LNCaP clone FGC (cell line): Measurements from ENCODE around the gene CYTH4.
"Not testable (repeated sequence)": the region's sequence is repeated elsewhere in the genome, so short reads cannot be mapped to it uniquely, and the experiment has no call there.

Source experiments
- DNase-seq: peaks from one replicate; pipeline ENCODE4 v3.0.0-alpha.2; 2011; ENCODE audit warnings: low read depth
- H3K4me3 ChIP-seq: 2 replicates; pipeline ENCODE4 v1.5.1; 2011; ENCODE audit warnings: mild to moderate bottlenecking, low read depth, low read length, control low read depth
- CTCF ChIP-seq: IDR thresholded peaks from 2 replicates; pipeline ENCODE4 v1.5.1; 2012; ENCODE audit warnings: mild to moderate bottlenecking; ENCODE audit not compliant: control insufficient read depth, insufficient read depth; ENCODE audit errors: extremely low read depth

Gene CYTH4

GRCh38 chr22:37282385-37282677, at the start of gene CYTH4:
Gene CYTH4 (plus strand): TSS chr22:37282508. CDS start chr22:37282570, 62 bp downstream.
- no peak within 1 kb of the TSS for H3K4me3 ChIP-seq
- DNase-seq, result no peak
- no peak for TF ChIP-seq CTCF

- H3K4me3 ChIP-seq, DNase-seq: not testable (repeated sequence)
Observed at GRCh38 chr22:37233371-37233750, 48.9 kb upstream of the CYTH4 start.

GRCh38 chr22:37233751-37234631, 48.3 kb upstream of the CYTH4 start:
- no peak for TF ChIP-seq CTCF
- no peak for DNase-seq
- no peak overlapping the region for H3K4me3 ChIP-seq

- no peak for TF ChIP-seq CTCF
- DNase-seq, result no peak
- H3K4me3 ChIP-seq, result no peak overlapping the region
Observed at GRCh38 chr22:37234736-37235711, 47.3 kb upstream of the CYTH4 start.

- no peak for DNase-seq
- TF ChIP-seq CTCF, result no peak
- no peak overlapping the region for H3K4me3 ChIP-seq
Observed at GRCh38 chr22:37235897-37236607, 46.3 kb upstream of the CYTH4 start.

- TF ChIP-seq CTCF, result no peak
- no peak overlapping the region for H3K4me3 ChIP-seq
- DNase-seq, result no peak
Observed at GRCh38 chr22:37237371-37238268, 44.7 kb upstream of the CYTH4 start.
